ENCODE results near the gene C12orf43.
"Not testable (repeated sequence)": the region's sequence is repeated elsewhere in the genome, so short reads cannot be mapped to it uniquely, and the experiment has no call there.

C12orf43 gene

GRCh38 chr12:121050725-121051124 lies 34.4 kb upstream of the C12orf43 start:
- no peaks in the 10 kb centered on the region for H3K9me3 ChIP-seq (ENCODE audit: control insufficient read depth in 1 of 2, low read length in 2 of 2)
- H3K36me3 ChIP-seq (ENCODE audit: control insufficient read depth in 1 of 2, insufficient read depth in 2 of 2, low read length in 2 of 2): no peaks in the 10 kb centered on the region
- no peaks in the 10 kb centered on the region for H3K4me1 ChIP-seq (ENCODE audit: control insufficient read depth in 1 of 2, insufficient read depth in 2 of 2, low read length in 2 of 2)
- no peak overlapping the region for H3K4me3 ChIP-seq (ENCODE audit: low read depth in 1 of 2, low read length in 2 of 2)
- no peaks in the 10 kb centered on the region for H3K27me3 ChIP-seq (ENCODE audit: low read depth, low read length)
- no peak overlapping the region for H3K27ac ChIP-seq (ENCODE audit: low read length)

GRCh38 chr12:121048442-121048841 lies 32.2 kb upstream of the C12orf43 start:
- Histone ChIP-seq H3K36me3 (ENCODE audit: control insufficient read depth in 1 of 2, insufficient read depth in 2 of 2, low read length in 2 of 2) (no peaks in the 10 kb centered on the region), H3K9me3 (ENCODE audit: control insufficient read depth in 1 of 2, low read length in 2 of 2) (no peaks in the 10 kb centered on the region), H3K4me1 (ENCODE audit: control insufficient read depth in 1 of 2, insufficient read depth in 2 of 2, low read length in 2 of 2) (no peaks in the 10 kb centered on the region), H3K4me3 (ENCODE audit: low read depth in 1 of 2, low read length in 2 of 2) (no peak overlapping the region), H3K27ac (ENCODE audit: low read length) (no peak overlapping the region), H3K27me3 (ENCODE audit: low read depth, low read length) (no peaks in the 10 kb centered on the region)

GRCh38 chr12:121047400-121047799 lies 31.1 kb upstream of the C12orf43 start:
- H3K9me3 ChIP-seq (ENCODE audit: control insufficient read depth in 1 of 2, low read length in 2 of 2): not testable (repeated sequence)

GRCh38 chr12:121043067-121043466 lies 26.8 kb upstream of the C12orf43 start:
- Histone ChIP-seq H3K27ac (ENCODE audit: low read length) (no peak overlapping the region), H3K36me3 (ENCODE audit: control insufficient read depth in 1 of 2, insufficient read depth in 2 of 2, low read length in 2 of 2) (no peaks in the 10 kb centered on the region), H3K4me1 (ENCODE audit: control insufficient read depth in 1 of 2, insufficient read depth in 2 of 2, low read length in 2 of 2) (peaks cover 0 to 4% of the 10 kb centered on the region in 2 donors), H3K4me3 (ENCODE audit: low read depth in 1 of 2, low read length in 2 of 2) (no peak overlapping the region), H3K9me3 (ENCODE audit: control insufficient read depth in 1 of 2, low read length in 2 of 2) (no peaks in the 10 kb centered on the region), H3K27me3 (ENCODE audit: low read depth, low read length) (no peaks in the 10 kb centered on the region)

More at GRCh38 chr12:121047400-121047799, 31.1 kb upstream of the C12orf43 start:
- H3K4me1 ChIP-seq (ENCODE audit: control insufficient read depth in 1 of 2, insufficient read depth in 2 of 2, low read length in 2 of 2); H3K27me3 ChIP-seq (ENCODE audit: low read depth, low read length); H3K36me3 ChIP-seq (ENCODE audit: control insufficient read depth in 1 of 2, insufficient read depth in 2 of 2, low read length in 2 of 2); H3K4me3 ChIP-seq (ENCODE audit: low read depth in 1 of 2, low read length in 2 of 2); H3K27ac ChIP-seq (ENCODE audit: low read length): not testable (repeated sequence)

GRCh38 chr12:121038861-121039668 lies 22.8 kb upstream of the C12orf43 start, which contains the start of gene OASL:
Gene OASL, minus strand, starts transcription at chr12:121039246. Its CDS starts 275 bp downstream, at chr12:121038971.
- H3K4me3 ChIP-seq (ENCODE audit: low read depth in 1 of 2, low read length in 2 of 2): peak within 1 kb of the TSS; percentile 63 to 80
- no peaks in the 10 kb centered on the region for H3K36me3 ChIP-seq (ENCODE audit: control insufficient read depth in 1 of 2, insufficient read depth in 2 of 2, low read length in 2 of 2)
- no peaks in the 10 kb centered on the region for H3K27me3 ChIP-seq (ENCODE audit: low read depth, low read length)
- H3K4me1 ChIP-seq (ENCODE audit: control insufficient read depth in 1 of 2, insufficient read depth in 2 of 2, low read length in 2 of 2): peaks cover 0 to 4% of the 10 kb centered on the region in 2 donors
- peak within 1 kb of the TSS; percentile 67 for H3K27ac ChIP-seq (ENCODE audit: low read length)
- no peaks in the 10 kb centered on the region for H3K9me3 ChIP-seq (ENCODE audit: control insufficient read depth in 1 of 2, low read length in 2 of 2)

- H3K36me3 ChIP-seq (ENCODE audit: control insufficient read depth in 1 of 2, insufficient read depth in 2 of 2, low read length in 2 of 2): no peaks in the 10 kb centered on the region
Observed at GRCh38 chr12:121036810-121037326, 20.6 kb upstream of the C12orf43 start.

GRCh38 chr12:121034616-121035305 lies 18.5 kb upstream of the C12orf43 start:
- Histone ChIP-seq H3K27ac (ENCODE audit: low read length) (no peak overlapping the region), H3K36me3 (ENCODE audit: control insufficient read depth in 1 of 2, insufficient read depth in 2 of 2, low read length in 2 of 2) (no peaks in the 10 kb centered on the region), H3K9me3 (ENCODE audit: control insufficient read depth in 1 of 2, low read length in 2 of 2) (no peaks in the 10 kb centered on the region), H3K4me3 (ENCODE audit: low read depth in 1 of 2, low read length in 2 of 2) (no peak overlapping the region), H3K4me1 (ENCODE audit: control insufficient read depth in 1 of 2, insufficient read depth in 2 of 2, low read length in 2 of 2) (peaks cover 0 to 4% of the 10 kb centered on the region in 2 donors), H3K27me3 (ENCODE audit: low read depth, low read length) (no peaks in the 10 kb centered on the region)

More at GRCh38 chr12:121036810-121037326, 20.6 kb upstream of the C12orf43 start:
- H3K27ac ChIP-seq (ENCODE audit: low read length): no peak overlapping the region
- peaks cover 0 to 4% of the 10 kb centered on the region in 2 donors for H3K4me1 ChIP-seq (ENCODE audit: control insufficient read depth in 1 of 2, insufficient read depth in 2 of 2, low read length in 2 of 2)
- H3K9me3 ChIP-seq (ENCODE audit: control insufficient read depth in 1 of 2, low read length in 2 of 2): no peaks in the 10 kb centered on the region
- H3K27me3 ChIP-seq (ENCODE audit: low read depth, low read length): no peaks in the 10 kb centered on the region
- H3K4me3 ChIP-seq (ENCODE audit: low read depth in 1 of 2, low read length in 2 of 2): no peak overlapping the region

- Histone ChIP-seq H3K27me3 (ENCODE audit: low read depth, low read length) (no peaks in the 10 kb centered on the region), H3K9me3 (ENCODE audit: control insufficient read depth in 1 of 2, low read length in 2 of 2) (no peaks in the 10 kb centered on the region), H3K36me3 (ENCODE audit: control insufficient read depth in 1 of 2, insufficient read depth in 2 of 2, low read length in 2 of 2) (no peaks in the 10 kb centered on the region), H3K4me1 (ENCODE audit: control insufficient read depth in 1 of 2, insufficient read depth in 2 of 2, low read length in 2 of 2) (peaks cover 0 to 2% of the 10 kb centered on the region in 2 donors), H3K4me3 (ENCODE audit: low read depth in 1 of 2, low read length in 2 of 2) (no peak overlapping the region), H3K27ac (ENCODE audit: low read length) (no peak overlapping the region)
Observed at GRCh38 chr12:121033625-121034349, 17.5 kb upstream of the C12orf43 start.

- no peak overlapping the region for H3K27ac ChIP-seq (ENCODE audit: low read length)
- no peak overlapping the region for H3K4me3 ChIP-seq (ENCODE audit: low read depth in 1 of 2, low read length in 2 of 2)
- no peaks in the 10 kb centered on the region for H3K27me3 ChIP-seq (ENCODE audit: low read depth, low read length)
- H3K36me3 ChIP-seq (ENCODE audit: control insufficient read depth in 1 of 2, insufficient read depth in 2 of 2, low read length in 2 of 2): no peaks in the 10 kb centered on the region
- H3K4me1 ChIP-seq (ENCODE audit: control insufficient read depth in 1 of 2, insufficient read depth in 2 of 2, low read length in 2 of 2): peaks cover 0 to 3% of the 10 kb centered on the region in 2 donors
- H3K9me3 ChIP-seq (ENCODE audit: control insufficient read depth in 1 of 2, low read length in 2 of 2): no peaks in the 10 kb centered on the region
Observed at GRCh38 chr12:121030576-121031212, 14.4 kb upstream of the C12orf43 start.

- H3K4me3 ChIP-seq (ENCODE audit: low read depth in 1 of 2, low read length in 2 of 2): no peak overlapping the region
- H3K36me3 ChIP-seq (ENCODE audit: control insufficient read depth in 1 of 2, insufficient read depth in 2 of 2, low read length in 2 of 2): no peaks in the 10 kb centered on the region
- H3K27me3 ChIP-seq (ENCODE audit: low read depth, low read length): no peaks in the 10 kb centered on the region
- peaks cover 0 to 3% of the 10 kb centered on the region in 2 donors for H3K4me1 ChIP-seq (ENCODE audit: control insufficient read depth in 1 of 2, insufficient read depth in 2 of 2, low read length in 2 of 2)
- H3K27ac ChIP-seq (ENCODE audit: low read length): peak overlapping the region; percentile 82
- H3K9me3 ChIP-seq (ENCODE audit: control insufficient read depth in 1 of 2, low read length in 2 of 2): no peaks in the 10 kb centered on the region
Observed at GRCh38 chr12:121026274-121027045, 10.2 kb upstream of the C12orf43 start.

Data from muscle layer of duodenum (tissue), 2 donors.